Kidney (tissue), 14 donors: Measurements from ENCODE around the gene TYROBP. TPM values are rescaled to one million over a fixed set of nuclear protein-coding genes. Genes with fewer than 3 reads are reported as not detected.
"Not testable (repeated sequence)": the region's sequence is repeated elsewhere in the genome, so short reads cannot be mapped to it uniquely, and the experiment has no call there.

Experiments used
- DNase-seq, 5 donors: peaks; one replicate each; pipeline ENCODE4 v3.0.0-alpha.2; 2013 to 2020
- FAIRE-seq: peaks from 2 replicates; lab custom pipeline; 2012; peaks lifted over from hg19 to GRCh38; lab: Jason Lieb, UNC
- H3K27ac ChIP-seq, 2 donors: one replicate each; pipeline ENCODE4 v1.7.0; 2013; ENCODE audit warnings: low read depth in 2 of 2, low read length in 2 of 2, inconsistent platforms in 1 of 2
- H3K27me3 ChIP-seq: one replicate; pipeline ENCODE4 v1.7.1; 2013; ENCODE audit warnings: low read length, inconsistent platforms; ENCODE audit not compliant: control insufficient read depth, insufficient read depth
- H3K36me3 ChIP-seq, 3 donors: one replicate each; pipeline versions ENCODE4 v1.7.0 to v1.7.1; 2013; ENCODE audit warnings: low read length in 3 of 3, control low read depth in 1 of 3, inconsistent platforms in 1 of 3; ENCODE audit not compliant: insufficient read depth in 3 of 3, control insufficient read depth in 2 of 3
- H3K4me1 ChIP-seq, 3 donors: one replicate each; pipeline versions ENCODE4 v1.7.0 to v1.7.1; 2013; ENCODE audit warnings: low read length in 3 of 3, inconsistent platforms in 1 of 3, low read depth in 1 of 3; ENCODE audit not compliant: control insufficient read depth in 2 of 3, insufficient read depth in 2 of 3
- H3K4me3 ChIP-seq, 3 donors: one replicate each; pipeline versions ENCODE4 v1.7.0 to v1.8.1; 2013; ENCODE audit warnings: low read length in 3 of 3, control low read depth in 1 of 3, inconsistent platforms in 1 of 3
- H3K9ac ChIP-seq, 3 donors: one replicate each; pipeline versions ENCODE4 v1.7.0 to v1.7.1; 2013; ENCODE audit warnings: low read length in 3 of 3, control low read depth in 1 of 3, inconsistent platforms in 1 of 3
- H3K9me3 ChIP-seq, 3 donors: one replicate each; pipeline versions ENCODE4 v1.7.0 to v1.7.1; 2013; ENCODE audit warnings: low read length in 3 of 3, control low read depth in 1 of 3, inconsistent platforms in 1 of 3; ENCODE audit not compliant: control insufficient read depth in 2 of 3, insufficient read depth in 1 of 3
- CTCF ChIP-seq: IDR thresholded peaks from 3 replicates; pipeline ENCODE4 v1.5.1; 2012; ENCODE audit warnings: mild to moderate bottlenecking, moderate library complexity, borderline replicate concordance; ENCODE audit not compliant: insufficient read depth; ENCODE audit errors: extremely low read depth
- intact Hi-C: fragments of 100-400 bp; cut with DNase I; formaldehyde crosslinking; loops from one replicate; pipeline ENCODE4 v1.11.1; 2022
- polyA plus RNA-seq: library from polyadenylated mRNA; stranded (reverse); fragments of 350-450 nt; fragmentation: Illumina TruSeq; extraction: RNeasy Lipid Tissue Mini Kit (QIAGEN cat#74804); gene quantifications from one replicate; pipeline ENCODE4 v1.2.3, GENCODE V29; 2014; ENCODE audit warnings: low read depth, low replicate concordance; ENCODE audit not compliant: insufficient read depth
- total RNA-seq: library from RNA; stranded (reverse); fragmentation: NEBNext Ultra II Directional; extraction: Animal tissue kit (Norgen Biotek cat#: 25700); gene quantifications from one replicate; pipeline ENCODE4 v1.2.1, GENCODE V29; 2021
- donor health status: control.
- donor health status: control.
- donor health status: control.
- donor health status: control.
- donor health status: control.
- donor health status: DM: yes; HTN: yes; CAD: no.
- donor health status: Normal renal cell carcinoma (clear cell type).

Gene TYROBP
- total and polyA plus RNA-seq, 2 donors from 2014 or later: 64.2 to 77.6 TPM

- no peak for TF ChIP-seq CTCF
- Histone ChIP-seq H3K27me3 (no peaks in the 10 kb centered on the region), H3K27ac (no peak overlapping the region), H3K9me3 (no peaks in the 10 kb centered on the region), H3K9ac (no peak overlapping the region), H3K36me3 (no peaks in the 10 kb centered on the region), H3K4me3 (no peak overlapping the region), H3K4me1 (peaks cover 0 to 4% (median 0%) of the 10 kb centered on the region in 3 donors)
- DNase-seq: no peak
- intact Hi-C loops: no loop called here
- FAIRE-seq: no peak
Observed at GRCh38 chr19:35874392-35874930, 33.6 kb downstream of the TYROBP start.

- intact Hi-C loops: no loop called here
- TF ChIP-seq CTCF: no peak
- no peak for FAIRE-seq
- Histone ChIP-seq H3K9me3 (no peaks in the 10 kb centered on the region), H3K4me1 (peaks cover 0 to 6% (median 0%) of the 10 kb centered on the region in 3 donors), H3K36me3 (no peaks in the 10 kb centered on the region), H3K27me3 (no peaks in the 10 kb centered on the region), H3K27ac (no peak overlapping the region), H3K4me3 (no peak overlapping the region), H3K9ac (no peak overlapping the region)
- no peak for DNase-seq
Observed at GRCh38 chr19:35872180-35872579, 35.9 kb downstream of the TYROBP start.

- FAIRE-seq (no peak), DNase-seq (no peak)
- peaks cover 0 to 6% (median 0%) of the 10 kb centered on the region in 3 donors for H3K4me1 ChIP-seq
- no peaks in the 10 kb centered on the region for H3K36me3 ChIP-seq
- H3K27ac ChIP-seq: no peak overlapping the region
- TF ChIP-seq CTCF: no peak
- no peaks in the 10 kb centered on the region for H3K27me3 ChIP-seq
- no peaks in the 10 kb centered on the region for H3K9me3 ChIP-seq
- intact Hi-C loops: no loop called here
- no peak overlapping the region for H3K4me3 ChIP-seq
- no peak overlapping the region for H3K9ac ChIP-seq
Observed at GRCh38 chr19:35871611-35872010, 36.5 kb downstream of the TYROBP start.

GRCh38 chr19:35870798-35871197 lies 37.3 kb downstream of the TYROBP start:
- H3K36me3 ChIP-seq: no peaks in the 10 kb centered on the region
- no peak overlapping the region for H3K4me3 ChIP-seq
- intact Hi-C loops: no loop called here
- H3K4me1 ChIP-seq: peaks cover 0 to 6% (median 0%) of the 10 kb centered on the region in 3 donors
- H3K27me3 ChIP-seq: no peaks in the 10 kb centered on the region
- H3K27ac ChIP-seq: no peak overlapping the region
- DNase-seq (no peak), FAIRE-seq (no peak)
- no peaks in the 10 kb centered on the region for H3K9me3 ChIP-seq
- no peak for TF ChIP-seq CTCF
- H3K9ac ChIP-seq: no peak overlapping the region

- intact Hi-C loops, H3K27me3 ChIP-seq, DNase-seq, H3K9ac ChIP-seq, H3K27ac ChIP-seq, H3K36me3 ChIP-seq, H3K9me3 ChIP-seq, FAIRE-seq, H3K4me3 ChIP-seq, H3K4me1 ChIP-seq: not testable (repeated sequence)
Observed at GRCh38 chr19:35870124-35870736, 37.9 kb downstream of the TYROBP start.
